K562 (cell line): ENCODE measurements around the gene ICA1.

Experiments
- CBX3 ChIP-seq, 2 experiments: IDR thresholded peaks; 1 replicate in 1 of 2; 2 replicates in 1 of 2; pipeline ENCODE4 v1.6.1; 2012; ENCODE audit warnings: inconsistent platforms in 2 of 2, low read length in 2 of 2, borderline replicate concordance in 1 of 2, control low read depth in 1 of 2
- FOXA3 ChIP-seq, 2 experiments: fragments of 450-650 bp in 1 of 2; sonication (generic) in 1 of 2; formaldehyde crosslinking; IDR thresholded peaks in 1 of 2; conservative IDR thresholded peaks in 1 of 2; 2 replicates each; pipeline versions ENCODE4 v1.4.0 to v1.8.0; 2020 to 2022; ENCODE audit warnings: mild to moderate bottlenecking in 2 of 2, missing genetic modification reagents in 1 of 2
- GATAD2A ChIP-seq: fragments of 450-650 bp; IDR thresholded peaks from 2 replicates; pipeline ENCODE4 v1.6.1; 2017
- NR2C2 ChIP-seq, 2 experiments: fragments of 200-800 bp in 1 of 2; sonication (Bioruptor generic) in 1 of 2; sonication (generic) in 1 of 2; formaldehyde crosslinking in 1 of 2; IDR thresholded peaks; 2 replicates each; pipeline versions ENCODE4 v1.6.1 to v1.8.0; 2016 to 2022; ENCODE audit warnings: mild to moderate bottlenecking in 1 of 2, missing compliant biosample characterization in 1 of 2, missing genetic modification characterization in 1 of 2, missing genetic modification reagents in 1 of 2
- POLR2A ChIP-seq: fragments of 450-650 bp; conservative IDR thresholded peaks from 2 replicates; pipeline ENCODE4 v1.6.1; 2016
- SIN3A ChIP-seq, 2 experiments: fragments of 150-350 bp in 1 of 2; IDR thresholded peaks; 2 replicates each; pipeline ENCODE4 v1.6.1; 2011 to 2016; ENCODE audit warnings: borderline replicate concordance in 2 of 2, low read depth in 2 of 2, low read length in 2 of 2, mild to moderate bottlenecking in 2 of 2, moderate library complexity in 2 of 2; ENCODE audit not compliant: control insufficient read depth in 1 of 2
- ZSCAN29 ChIP-seq: fragments of 450-650 bp; IDR thresholded peaks from 2 replicates; pipeline ENCODE4 v1.6.1; 2017
- TF ChIP-seq, protein P1 (sequence below): conservative IDR thresholded peaks from 2 replicates; pipeline ENCODE4 v1.6.1; 2011; ENCODE audit warnings: low read depth, mild to moderate bottlenecking, low read length; ENCODE audit not compliant: control insufficient read depth
- TF ChIP-seq, protein P2 (sequence below), 3 experiments: IDR thresholded peaks in 2 of 3; conservative IDR thresholded peaks in 1 of 3; 2 replicates each; pipeline ENCODE4 v1.5.1; 2011 to 2012; ENCODE audit warnings: low read length in 3 of 3, mild to moderate bottlenecking in 3 of 3, control low read depth in 2 of 3, improper control_type of control experiment in 1 of 3, inconsistent platforms in 1 of 3, low read depth in 1 of 3, mixed read lengths in 1 of 3, moderate library complexity in 1 of 3; ENCODE audit not compliant: insufficient read depth in 2 of 3
- TF ChIP-seq, protein P3 (sequence below), 2 experiments: fragments of 450-650 bp in 1 of 2; sonication (generic) in 1 of 2; formaldehyde crosslinking in 1 of 2; IDR thresholded peaks; 2 replicates each; pipeline versions ENCODE4 v1.7.1 to v1.9.0; 2016 to 2022; ENCODE audit warnings: inconsistent platforms in 1 of 2, mild to moderate bottlenecking in 1 of 2, missing genetic modification reagents in 1 of 2

DNA sequence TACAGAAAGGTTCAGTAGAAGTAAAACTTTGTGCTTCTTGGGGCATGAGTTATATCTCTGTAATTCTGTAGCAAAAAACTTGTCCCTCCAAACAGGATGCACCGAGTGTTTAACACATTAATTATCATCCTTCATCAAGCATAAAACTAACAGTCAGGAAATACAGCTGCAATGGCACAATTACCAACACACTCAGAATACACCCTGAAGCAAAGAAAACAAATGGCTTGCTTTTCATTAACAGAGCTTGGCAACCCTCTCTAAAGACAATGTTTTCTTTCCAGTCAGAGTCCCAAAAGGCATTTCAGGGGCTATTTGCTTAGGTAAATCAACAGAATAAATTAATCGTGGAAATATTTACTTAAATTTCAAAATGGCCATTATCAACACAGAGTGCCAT lies 107.7 kb downstream of the ICA1 start:
- TF ChIP-seq, protein P1, sequence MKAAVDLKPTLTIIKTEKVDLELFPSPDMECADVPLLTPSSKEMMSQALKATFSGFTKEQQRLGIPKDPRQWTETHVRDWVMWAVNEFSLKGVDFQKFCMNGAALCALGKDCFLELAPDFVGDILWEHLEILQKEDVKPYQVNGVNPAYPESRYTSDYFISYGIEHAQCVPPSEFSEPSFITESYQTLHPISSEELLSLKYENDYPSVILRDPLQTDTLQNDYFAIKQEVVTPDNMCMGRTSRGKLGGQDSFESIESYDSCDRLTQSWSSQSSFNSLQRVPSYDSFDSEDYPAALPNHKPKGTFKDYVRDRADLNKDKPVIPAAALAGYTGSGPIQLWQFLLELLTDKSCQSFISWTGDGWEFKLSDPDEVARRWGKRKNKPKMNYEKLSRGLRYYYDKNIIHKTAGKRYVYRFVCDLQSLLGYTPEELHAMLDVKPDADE: no peak
- TF ChIP-seq CBX3 (IDR thresholded peaks at IDR 0.05; ENCODE audit: borderline replicate concordance in 1 of 2, low read length in 2 of 2) (no peak), POLR2A (no peak), NR2C2 (CRISPR knock-in tag; IDR thresholded peaks at IDR 0.05) (no peak), NR2C2 (tag; IDR thresholded peaks at IDR 0.05) (no peak), ZSCAN29 (no peak), GATAD2A (no peak), SIN3A (IDR thresholded peaks at IDR 0.05; ENCODE audit: borderline replicate concordance in 2 of 2, control insufficient read depth in 1 of 2, low read depth in 2 of 2, low read length in 2 of 2) (no peak), FOXA3 (CRISPR knock-in tag; conservative IDR thresholded peaks at IDR 0.05 in 1 of 2, IDR thresholded peaks at IDR 0.05 in 1 of 2) (no peak)
- TF ChIP-seq, protein P2, sequence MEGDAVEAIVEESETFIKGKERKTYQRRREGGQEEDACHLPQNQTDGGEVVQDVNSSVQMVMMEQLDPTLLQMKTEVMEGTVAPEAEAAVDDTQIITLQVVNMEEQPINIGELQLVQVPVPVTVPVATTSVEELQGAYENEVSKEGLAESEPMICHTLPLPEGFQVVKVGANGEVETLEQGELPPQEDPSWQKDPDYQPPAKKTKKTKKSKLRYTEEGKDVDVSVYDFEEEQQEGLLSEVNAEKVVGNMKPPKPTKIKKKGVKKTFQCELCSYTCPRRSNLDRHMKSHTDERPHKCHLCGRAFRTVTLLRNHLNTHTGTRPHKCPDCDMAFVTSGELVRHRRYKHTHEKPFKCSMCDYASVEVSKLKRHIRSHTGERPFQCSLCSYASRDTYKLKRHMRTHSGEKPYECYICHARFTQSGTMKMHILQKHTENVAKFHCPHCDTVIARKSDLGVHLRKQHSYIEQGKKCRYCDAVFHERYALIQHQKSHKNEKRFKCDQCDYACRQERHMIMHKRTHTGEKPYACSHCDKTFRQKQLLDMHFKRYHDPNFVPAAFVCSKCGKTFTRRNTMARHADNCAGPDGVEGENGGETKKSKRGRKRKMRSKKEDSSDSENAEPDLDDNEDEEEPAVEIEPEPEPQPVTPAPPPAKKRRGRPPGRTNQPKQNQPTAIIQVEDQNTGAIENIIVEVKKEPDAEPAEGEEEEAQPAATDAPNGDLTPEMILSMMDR (IDR thresholded peaks at IDR 0.05 in 2 of 3, conservative IDR thresholded peaks at IDR 0.05 in 1 of 3; ENCODE audit: insufficient read depth in 2 of 3, low read depth in 1 of 3, low read length in 3 of 3): no peak
- TF ChIP-seq, protein P3, sequence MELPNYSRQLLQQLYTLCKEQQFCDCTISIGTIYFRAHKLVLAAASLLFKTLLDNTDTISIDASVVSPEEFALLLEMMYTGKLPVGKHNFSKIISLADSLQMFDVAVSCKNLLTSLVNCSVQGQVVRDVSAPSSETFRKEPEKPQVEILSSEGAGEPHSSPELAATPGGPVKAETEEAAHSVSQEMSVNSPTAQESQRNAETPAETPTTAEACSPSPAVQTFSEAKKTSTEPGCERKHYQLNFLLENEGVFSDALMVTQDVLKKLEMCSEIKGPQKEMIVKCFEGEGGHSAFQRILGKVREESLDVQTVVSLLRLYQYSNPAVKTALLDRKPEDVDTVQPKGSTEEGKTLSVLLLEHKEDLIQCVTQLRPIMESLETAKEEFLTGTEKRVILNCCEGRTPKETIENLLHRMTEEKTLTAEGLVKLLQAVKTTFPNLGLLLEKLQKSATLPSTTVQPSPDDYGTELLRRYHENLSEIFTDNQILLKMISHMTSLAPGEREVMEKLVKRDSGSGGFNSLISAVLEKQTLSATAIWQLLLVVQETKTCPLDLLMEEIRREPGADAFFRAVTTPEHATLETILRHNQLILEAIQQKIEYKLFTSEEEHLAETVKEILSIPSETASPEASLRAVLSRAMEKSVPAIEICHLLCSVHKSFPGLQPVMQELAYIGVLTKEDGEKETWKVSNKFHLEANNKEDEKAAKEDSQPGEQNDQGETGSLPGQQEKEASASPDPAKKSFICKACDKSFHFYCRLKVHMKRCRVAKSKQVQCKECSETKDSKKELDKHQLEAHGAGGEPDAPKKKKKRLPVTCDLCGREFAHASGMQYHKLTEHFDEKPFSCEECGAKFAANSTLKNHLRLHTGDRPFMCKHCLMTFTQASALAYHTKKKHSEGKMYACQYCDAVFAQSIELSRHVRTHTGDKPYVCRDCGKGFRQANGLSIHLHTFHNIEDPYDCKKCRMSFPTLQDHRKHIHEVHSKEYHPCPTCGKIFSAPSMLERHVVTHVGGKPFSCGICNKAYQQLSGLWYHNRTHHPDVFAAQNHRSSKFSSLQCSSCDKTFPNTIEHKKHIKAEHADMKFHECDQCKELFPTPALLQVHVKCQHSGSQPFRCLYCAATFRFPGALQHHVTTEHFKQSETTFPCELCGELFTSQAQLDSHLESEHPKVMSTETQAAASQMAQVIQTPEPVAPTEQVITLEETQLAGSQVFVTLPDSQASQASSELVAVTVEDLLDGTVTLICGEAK (IDR thresholded peaks at IDR 0.05): no peak
- TF ChIP-seq, protein P3 (CRISPR knock-in tag; IDR thresholded peaks at IDR 0.05): no peak
